Measurements from ENCODE around the gene CHRFAM7A. TPM values are rescaled to one million over a fixed set of nuclear protein-coding genes. Genes with fewer than 3 reads are reported as not detected.
A peak's percentile ranks its signal among the peaks of the same experiment; 100 is the strongest.
"Not testable (repeated sequence)": the region's sequence is repeated elsewhere in the genome, so short reads cannot be mapped to it uniquely, and the experiment has no call there.

CHRFAM7A gene
- total RNA-seq, 1 experiment from 2014 or later = 5.1 TPM

DNA sequence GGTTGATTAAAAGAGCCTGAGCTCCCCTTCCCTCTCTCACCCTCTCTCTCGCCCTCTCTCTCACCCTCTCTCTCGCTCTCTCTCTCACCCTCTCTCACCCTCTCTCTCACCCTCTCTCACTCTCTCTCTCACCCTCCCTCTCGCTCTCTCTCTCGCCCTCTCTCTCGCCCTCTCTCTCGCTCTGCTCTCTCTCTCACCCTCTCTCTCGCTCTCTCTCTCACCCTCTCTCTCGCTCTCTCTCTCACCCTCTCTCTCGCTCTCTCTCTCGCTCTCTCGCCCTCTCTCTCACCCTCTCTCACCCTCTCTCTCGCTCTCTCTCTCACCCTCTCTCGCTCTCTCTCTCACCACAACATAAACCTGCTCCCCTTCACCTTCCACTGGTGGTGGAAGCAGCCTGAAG is 67.2 kb downstream of the CHRFAM7A start:
- peak; percentile 2 for DNase-seq (ENCODE audit: low read depth)

DNA sequence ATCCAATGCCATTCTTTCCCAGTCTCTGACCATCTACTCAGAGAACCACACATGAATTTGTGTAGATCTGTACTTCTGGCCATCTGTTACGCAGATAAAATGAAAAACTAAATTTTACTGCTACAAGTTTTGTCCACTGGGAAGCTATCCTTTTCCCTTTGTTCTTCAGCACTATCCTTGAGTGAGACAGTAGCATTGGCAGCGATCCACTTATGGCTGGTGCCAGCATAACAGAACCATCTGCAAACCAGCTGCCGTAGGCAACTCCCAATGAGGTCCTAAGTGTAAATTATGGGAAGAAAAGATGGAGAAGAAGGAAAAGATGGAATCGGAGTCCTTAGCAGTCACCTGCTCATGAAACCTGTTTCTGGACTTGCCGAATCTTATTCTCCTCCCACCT is 72.3 kb downstream of the CHRFAM7A start:
- not testable (repeated sequence) for DNase-seq (ENCODE audit: low read depth)

DNA sequence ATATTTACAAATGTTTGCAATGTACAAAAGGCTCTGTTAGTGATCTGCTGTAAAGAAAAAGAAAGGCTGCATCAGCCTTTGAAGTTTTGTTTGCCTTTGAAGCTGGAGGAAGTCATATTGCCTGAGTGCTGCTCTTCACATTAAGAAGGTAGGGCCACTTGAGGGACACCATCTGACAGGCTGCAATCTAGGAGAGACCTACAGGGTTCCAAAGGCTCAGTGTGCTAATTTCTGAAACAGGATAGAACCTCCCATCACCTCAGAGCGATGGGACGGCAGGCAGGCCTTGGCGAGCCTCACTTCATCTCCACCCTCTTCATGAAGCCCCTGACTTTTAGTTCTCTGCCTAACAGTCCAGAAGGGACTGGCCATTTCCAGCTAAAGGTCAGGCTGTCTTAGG is 77.6 kb downstream of the CHRFAM7A start:
- DNase-seq (ENCODE audit: low read depth) = not testable (repeated sequence)

DNA sequence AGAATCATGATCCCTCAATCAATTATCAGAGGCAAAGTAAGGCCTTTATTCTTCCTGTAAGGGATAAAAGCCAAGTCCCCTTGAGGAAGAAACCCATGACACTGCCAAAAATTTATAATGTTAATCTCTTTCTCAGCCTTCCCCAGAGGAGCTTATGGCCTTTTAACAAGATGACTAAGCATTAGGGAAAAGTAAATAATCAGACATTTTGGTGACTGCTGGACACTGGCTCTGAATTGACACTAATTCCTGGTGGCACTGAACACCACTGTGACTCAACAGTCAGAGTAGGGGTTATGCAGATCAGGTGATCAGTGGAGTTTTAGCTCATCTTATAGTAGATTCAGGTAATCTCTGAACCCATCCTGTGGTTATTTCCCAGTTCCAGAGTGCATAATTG is 82.8 kb downstream of the CHRFAM7A start:
- DNase-seq (ENCODE audit: low read depth) = not testable (repeated sequence)

Small RNA genes lying within 50 kb of the gene (small RNA-seq; reads per million reads assigned to genes)
- not detected for gene AC019322.2
- not detected for gene RF00019
- gene RF00096 = 0.27 reads per million, percentile 24 among the genes with 10 or more reads in this experiment
- gene RN7SL196P = not detected

Other genes starting within 250 kb of the CHRFAM7A start
- gene GOLGA8R, start 20.7 kb upstream of the CHRFAM7A start, total RNA-seq (2014; rRNA removed; shearing (Covaris generic)) = 0.17 and 0.69 TPM in 2 replicates
- gene GOLGA8Q, start 158.5 kb upstream of the CHRFAM7A start, total RNA-seq (2014; rRNA removed; shearing (Covaris generic)) = 0.10 TPM in 1 of 2 replicates, not detected in the other
- 0.43 and 0.77 TPM in 2 replicates for gene GOLGA8H, start 210.5 kb upstream of the CHRFAM7A start, total RNA-seq (2014; rRNA removed; shearing (Covaris generic))